C1 segment of cervical spinal cord (tissue), 14 donors: ENCODE results near the gene SCN4A.

Experiments used
- DNase-seq, 14 donors: peaks; one replicate each; lab custom pipeline; 2025; lab: John Stamatoyannopoulos, UW

The SCN4A gene

DNA sequence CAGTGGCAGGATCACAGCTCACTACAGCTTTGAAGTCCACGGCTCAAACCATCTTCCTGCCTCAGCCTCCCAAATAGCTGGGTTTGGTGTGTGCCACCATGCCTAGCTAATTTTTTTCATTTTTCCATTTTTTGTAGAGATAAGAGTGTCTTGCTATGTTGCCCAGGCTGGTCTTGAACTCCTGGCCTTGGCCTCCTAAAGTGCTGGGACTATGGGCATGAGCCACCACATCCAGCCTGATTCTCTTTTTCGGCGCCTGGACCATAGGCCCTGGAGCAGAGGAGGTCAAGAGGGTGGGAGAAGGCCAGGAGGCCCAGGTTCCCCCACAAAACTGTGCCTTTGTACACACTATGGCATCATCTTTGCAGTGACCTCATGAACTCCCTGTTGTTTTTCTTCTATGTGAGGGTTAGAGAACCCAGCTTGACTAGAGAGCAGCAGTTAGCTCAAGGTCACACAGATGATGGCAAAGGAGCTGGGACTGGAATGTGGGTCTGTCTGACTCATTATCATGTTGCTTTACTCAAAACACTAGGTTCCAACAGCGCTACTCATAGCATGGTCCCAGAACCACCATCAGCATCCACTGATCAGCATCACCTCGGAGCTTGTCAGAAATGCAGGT, 16.3 kb downstream of the SCN4A start:
- no peak for DNase-seq

DNA sequence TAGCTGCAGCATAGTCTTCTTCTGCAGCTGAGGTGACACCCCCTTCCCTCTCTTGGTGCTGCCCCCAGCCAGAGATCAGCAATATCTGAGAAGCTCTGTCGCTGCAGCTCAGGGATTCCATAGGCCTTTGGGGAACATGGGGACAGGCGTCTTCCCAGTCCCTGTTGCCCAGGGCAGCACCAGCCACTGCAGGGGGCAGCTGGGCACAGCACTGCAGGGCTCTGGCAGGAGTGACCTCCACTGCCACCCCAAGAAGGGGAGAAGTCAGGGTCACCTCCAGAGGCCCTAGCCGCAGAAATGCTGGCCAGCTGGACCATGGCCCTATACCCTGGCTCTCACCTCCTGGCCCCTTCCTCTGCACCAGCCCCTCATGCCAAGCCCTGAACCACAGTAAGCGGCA, 16.9 kb downstream of the SCN4A start:
- no peak for DNase-seq

DNA sequence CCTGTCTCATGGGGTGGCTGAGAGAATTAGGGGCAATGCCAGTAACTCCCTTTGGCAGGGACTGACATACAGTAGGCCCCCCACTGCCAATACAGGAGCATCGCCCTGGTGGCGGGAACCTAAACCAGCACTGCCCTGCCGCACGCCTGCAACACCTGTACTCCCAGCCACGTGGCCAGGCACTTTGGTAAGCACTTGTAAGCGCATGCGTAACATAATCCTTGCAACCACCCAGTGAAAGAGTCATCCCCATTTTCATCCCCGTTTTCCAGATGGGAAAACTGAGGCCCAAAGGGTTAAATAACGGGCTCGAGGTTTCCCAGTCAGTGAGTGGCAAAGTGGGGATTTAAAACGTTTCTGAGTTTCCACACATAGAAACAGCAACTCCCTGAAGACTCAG, 17.5 kb downstream of the SCN4A start:
- DNase-seq, result no peak

DNA sequence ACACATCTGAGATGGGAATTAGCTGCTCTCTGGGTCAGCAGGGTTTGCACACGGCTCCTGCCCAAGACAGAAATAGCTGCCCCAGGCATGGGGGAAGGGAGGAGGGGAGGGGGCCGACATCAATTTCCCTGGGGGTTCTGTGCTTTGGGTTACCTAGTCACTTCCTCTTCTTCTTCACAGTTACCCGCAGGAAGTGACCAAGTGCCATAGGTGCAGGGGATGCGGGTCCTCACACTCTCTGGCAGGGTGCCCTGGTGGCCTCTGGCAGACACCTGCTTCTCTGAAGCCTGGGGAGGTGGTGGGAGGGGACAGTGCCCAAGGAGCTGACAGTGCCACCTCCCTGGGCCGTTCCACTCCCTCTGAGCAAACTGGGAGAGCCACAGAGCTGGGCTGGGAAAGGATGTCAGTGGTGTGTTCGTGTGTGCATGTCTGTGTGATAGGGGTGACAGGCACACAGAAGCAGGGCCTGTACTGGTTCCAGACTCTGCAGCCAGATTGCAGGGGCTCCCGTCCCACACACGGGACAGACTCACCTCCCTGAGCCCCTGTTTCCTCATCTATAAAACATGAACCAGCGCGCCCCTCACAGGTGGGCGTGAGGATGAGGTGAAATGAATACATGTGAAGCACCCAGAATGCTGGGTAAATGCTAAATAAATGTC, 18.2 kb downstream of the SCN4A start:
- DNase-seq, result no peak

DNA sequence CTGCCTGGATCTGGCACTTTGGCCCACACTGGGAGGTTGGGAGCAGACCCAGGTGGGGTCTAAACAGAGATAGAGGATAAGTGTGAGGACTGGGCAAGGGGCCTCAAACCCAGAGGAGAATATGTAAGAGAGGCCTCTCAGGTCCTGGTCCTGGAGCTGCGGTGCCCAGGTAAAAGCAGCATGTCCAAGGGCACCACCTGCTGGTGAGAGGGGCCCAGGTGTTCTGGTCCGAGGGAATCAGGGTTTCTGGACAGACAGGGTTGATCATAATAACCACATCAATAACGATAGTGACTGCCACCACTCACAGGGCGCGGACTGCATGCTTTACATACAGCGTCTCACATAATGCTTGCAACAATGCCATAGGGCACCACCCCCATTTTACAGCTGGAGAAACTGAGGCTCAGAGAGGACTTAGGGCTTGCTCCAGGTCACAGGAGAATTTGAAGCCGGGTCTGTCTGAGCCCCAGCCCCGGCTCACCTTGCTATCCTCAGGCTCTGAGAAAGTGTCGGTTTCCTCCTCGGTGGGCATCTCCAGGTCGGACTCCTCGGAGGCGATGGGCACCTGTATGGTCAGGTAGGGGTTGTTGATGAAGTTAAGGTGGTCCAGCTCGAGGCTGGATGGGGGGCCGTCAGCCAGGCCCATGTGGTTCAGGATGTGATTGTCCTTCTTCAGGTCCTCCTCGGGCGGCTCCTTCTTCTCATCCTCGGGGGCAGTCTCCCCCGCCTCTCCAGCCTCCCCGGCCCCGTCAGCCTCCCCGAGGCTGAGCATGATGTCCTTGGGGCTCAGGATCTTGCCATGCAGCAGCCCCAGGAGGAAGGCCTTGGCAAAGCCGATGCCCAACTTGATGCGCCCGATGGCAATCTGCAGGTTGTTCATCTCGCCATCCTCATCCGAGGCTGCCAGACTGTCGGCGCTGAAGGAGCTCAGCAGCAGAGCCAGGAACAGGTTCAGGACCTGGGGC, 21.5 kb downstream of the SCN4A start:
- DNase-seq, result no peak

DNA sequence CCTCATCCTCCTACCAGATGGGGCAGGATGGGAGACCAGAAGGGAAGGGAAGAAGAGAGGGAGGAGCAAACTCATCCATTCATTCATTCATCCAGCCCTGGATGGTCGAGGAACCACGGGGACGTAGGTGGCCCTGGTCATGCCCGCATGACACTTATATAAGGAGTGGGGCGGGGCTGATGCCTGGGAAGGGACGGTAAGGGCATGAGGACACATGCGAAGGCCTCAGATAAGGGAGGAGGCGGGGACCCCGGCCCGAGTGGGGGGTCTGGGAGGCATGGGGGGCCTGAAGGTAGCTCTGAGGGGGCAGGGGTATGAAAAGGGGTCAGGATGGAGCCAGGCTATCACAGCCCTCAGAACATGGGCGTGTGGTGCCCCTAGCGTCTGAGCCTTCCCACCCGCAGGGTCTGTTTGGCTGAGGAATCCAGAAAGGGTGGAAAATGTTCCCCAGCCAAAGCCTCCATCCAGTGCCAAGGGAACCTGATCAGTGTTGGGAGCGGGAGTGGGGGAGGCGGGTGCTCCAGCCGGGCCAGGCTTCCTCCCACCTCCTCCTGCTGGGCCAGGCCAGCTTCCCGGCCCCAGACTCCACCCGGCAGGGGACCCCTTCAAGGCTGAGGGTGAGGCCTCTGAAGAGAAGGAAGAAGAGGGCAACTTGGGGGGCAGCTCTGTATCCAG, 23.0 kb downstream of the SCN4A start:
- DNase-seq, result no peak

DNA sequence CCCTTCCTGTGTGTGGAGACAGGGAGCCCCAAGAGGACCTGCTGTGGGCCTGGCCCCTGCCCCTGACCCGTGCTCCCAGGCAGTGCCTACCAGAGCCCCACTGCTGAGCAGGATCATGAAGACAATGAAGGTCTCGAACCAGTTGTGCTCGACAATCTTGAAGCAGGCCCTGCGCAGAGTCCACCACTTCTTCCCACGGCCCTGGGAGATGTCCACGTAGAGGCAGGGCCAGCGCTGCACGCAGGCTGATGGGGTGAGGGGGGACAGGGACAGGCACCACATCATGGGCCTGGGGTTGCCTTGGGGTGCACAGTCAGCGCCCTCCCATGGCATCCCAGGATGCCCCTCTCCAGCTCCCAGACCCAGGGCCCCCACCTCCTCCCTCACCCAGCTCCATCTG, 24.2 kb downstream of the SCN4A start:
- no peak for DNase-seq

DNA sequence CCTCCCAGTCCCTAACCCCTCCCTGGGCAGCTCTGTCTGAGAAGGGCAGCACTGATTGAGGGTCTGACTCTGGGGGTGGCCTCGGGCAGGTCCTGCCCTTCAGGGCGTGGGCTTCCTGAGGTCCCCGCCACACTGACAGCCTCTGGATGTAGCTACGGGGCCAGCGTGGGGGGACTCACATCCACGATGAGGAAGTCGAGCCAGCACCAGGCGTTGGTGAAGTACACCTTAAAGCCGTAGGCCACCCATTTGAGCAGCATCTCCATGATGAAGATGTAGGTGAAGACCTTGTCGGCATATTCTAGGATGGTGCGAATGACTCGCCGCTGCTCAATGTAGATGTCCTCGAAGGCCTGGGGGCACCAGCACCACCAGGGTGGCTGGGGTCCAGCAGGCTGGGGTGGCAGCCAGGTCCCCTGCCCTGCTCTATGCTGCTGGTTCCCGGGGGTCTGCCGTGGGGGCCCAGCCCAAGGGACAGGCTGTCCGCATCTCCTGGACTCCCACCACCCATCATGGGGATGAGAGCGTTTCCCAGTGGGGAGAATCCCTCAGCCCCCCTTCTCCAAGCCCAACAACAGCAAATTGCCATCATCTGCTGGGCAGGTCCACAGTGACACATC, 24.9 kb downstream of the SCN4A start:
- DNase-seq, result no peak

DNA sequence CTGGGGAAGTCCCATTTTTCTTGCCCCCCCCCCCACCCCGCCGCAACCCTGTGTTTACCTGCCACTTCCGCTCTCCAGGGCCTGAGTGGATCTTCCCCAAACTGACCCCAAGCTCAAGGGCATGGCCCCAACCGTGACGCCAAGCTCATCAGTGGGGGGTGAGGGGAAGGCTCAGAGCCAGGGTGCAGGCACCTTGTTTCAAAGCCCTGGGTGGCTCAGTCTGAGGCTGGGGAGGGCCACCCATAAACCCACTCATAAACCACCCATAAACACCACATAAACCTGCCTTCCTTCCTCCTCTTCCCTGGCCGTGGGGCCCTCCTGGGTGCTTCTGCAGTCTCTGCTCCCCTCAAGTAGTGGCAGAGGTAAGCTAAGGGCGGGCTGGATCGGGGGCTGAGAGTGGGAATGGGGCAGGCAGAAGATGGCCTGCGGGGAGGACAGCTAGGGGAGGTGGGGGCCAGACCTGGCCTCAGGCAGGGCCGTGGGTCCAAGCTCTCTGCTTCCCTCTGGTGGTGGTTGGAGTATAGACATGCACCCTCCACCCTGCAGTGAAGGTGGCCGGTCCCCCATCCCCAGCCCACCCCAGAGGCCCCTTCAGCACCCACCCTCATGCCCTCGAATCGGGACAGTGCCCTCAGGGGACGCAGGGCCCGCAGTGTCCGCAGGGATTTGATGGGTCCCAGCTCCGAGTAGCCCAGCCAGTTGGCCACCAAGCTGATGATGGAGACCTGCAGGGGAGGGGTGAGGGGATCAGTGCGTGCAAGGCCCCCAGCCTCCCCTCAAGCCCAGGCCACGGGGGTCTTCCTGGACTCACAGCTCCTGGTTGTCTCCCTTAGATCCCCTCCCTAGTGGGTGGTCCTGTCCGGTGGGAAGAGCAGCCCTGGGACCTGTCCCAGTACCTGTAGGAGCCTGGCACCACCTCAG, 26.0 kb downstream of the SCN4A start:
- DNase-seq, result peak in 2 of 14 donors; percentile 14 to 27

DNA sequence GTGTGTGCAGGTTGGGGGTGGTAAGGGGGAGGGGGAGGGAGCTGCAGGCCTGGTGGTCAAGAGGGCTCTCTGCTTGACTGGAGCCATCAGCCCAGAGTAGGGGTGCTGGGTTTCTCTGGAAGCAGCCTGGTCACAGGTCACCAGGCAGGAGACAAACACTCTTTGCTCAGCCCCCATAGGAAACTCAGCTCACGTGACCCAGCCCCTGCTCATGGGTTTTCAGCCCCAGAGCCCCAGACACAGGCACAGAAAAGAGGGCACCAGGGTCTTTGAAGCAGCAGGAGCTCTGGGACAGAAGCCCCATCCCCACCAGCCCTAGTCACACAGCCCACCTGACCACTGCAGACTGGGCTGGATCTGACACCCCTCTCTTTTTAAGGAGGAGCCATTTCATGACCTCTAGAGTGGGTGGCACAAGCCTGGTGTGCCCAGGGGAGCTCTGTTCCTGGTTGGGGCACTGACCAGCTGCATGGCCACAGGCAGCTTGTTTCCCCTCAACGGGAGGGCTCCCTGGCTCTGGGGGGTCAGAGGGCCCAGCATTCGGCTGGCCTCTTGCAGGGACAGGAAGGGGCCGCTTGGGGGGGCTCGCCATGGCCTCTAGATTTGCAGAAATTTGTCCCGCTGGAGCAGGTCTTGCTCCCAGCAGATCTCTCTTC, 26.8 kb downstream of the SCN4A start:
- no peak for DNase-seq

DNA sequence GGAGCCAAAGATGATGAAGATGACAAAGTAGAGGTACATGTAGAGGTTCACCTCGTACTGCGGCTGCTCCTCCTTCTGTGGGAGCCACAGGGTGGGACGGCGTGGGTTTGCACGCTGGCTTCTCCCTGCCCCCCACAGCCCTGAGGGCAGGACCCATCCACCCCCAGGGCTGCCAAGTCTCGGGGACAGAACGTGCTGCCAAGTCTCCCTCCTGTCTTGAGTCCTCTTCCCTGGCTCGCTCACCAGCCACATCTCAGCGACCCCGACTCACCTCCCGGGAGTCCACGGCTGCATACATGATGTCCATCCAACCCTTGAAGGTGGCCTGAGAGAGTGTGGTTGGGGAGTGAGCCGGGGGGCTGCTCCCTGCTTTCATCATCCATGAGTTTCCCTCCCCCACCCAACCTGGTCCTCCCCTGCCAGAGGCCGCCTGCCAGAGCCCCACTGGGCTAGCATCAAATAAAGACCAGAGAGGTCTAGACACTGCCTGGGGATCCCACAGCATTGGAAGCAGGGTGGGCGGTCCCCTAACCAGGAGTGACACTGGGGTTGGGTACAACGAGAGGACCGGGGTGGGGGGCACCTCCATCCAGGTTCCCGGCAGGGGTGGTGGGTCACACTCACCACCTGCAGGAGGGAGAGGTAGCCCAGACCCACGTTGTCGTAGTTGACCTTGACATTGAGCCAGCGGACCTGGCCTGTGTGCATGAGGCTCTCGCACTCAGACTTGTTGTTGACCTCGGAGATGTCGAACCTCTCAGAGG, 27.8 kb downstream of the SCN4A start:
- DNase-seq, result no peak

DNA sequence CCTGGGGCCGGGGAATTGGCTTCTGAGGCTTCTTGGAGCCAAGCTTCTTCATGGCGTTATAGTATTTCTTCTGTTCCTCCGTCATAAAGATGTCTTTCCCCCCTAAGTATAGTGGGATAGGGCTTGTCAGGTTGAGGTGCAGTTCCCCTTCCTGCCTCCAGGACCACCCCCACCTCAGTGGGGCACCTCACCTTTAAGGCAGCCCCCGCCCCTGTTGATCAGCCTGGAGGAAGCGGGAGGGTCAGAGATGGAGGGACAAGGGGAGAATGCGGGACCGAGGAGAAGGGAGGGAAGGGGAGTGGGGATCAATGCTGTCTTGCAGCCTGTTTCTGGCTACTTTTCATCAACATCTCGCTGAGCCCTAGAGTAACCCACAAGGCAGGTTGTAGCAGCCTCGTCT, 29.0 kb downstream of the SCN4A start:
- DNase-seq, result no peak

DNA sequence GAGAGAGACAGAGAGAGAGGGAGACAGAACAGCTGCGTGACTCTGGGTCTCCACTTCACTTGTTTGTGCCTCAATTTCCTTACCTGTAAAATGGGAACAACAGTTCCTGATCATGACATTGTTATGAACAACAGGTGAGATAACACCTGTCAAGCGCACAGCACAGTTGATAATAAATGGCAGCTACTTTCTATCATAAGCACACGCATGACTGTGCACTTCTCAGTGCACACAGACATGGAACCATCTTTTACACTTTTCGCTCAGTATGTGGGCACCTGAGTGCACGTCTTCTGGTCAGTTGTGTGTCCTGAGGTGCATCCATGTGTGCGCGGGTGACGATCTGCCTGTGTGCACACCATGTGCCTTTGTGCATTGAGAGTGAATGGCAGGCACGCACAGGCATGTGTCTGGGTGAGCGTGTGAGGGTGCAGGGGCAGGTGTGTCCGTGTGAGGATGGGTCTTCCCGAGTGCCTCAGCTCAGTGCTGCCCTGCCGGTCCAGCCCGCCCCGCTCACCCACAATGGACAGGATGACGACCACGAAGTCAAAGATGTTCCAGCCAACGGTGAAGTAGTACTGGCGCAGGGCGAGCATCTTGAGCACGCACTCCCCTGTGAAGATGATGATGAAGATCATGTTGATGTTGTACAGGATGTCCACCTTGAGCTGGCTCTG, 30.3 kb downstream of the SCN4A start:
- no peak for DNase-seq

DNA sequence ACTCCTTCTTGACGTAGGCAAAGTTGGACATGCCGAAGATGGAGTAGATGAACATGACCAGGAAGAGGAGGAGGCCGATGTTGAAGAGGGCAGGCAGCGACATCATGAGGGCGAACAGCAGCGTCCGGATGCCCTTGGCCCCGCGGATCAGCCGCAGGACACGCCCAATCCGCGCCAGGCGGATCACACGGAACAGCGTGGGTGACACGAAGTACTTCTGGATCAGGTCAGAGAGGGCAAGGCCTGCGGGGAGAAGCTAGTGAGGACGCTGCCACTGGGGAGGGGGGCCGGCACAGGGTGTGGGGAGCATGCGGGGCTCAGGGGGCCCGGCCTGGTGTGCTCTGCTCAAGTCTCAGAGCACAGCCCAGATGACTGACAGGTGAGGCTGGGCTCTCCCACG, 31.0 kb downstream of the SCN4A start:
- DNase-seq, result no peak

DNA sequence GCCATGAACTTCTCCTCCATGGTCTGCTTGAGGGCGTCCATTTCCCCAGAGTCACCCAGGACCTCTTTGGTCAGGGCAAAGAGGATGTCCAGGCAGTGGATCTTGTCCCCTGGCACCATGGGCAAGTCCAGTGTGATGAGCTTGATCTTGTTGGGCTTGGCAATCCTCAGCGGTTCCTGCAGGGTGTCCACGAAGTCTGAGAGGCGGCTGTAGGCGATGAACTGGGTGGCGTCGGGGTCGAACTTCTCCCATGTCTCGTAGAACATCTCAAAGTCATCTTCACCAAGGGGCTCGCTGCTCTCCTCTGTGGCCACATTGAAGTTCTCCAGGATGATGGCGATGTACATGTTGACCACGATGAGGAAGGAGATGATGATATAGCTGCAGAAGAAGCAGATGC, 31.6 kb downstream of the SCN4A start:
- DNase-seq, result no peak

DNA sequence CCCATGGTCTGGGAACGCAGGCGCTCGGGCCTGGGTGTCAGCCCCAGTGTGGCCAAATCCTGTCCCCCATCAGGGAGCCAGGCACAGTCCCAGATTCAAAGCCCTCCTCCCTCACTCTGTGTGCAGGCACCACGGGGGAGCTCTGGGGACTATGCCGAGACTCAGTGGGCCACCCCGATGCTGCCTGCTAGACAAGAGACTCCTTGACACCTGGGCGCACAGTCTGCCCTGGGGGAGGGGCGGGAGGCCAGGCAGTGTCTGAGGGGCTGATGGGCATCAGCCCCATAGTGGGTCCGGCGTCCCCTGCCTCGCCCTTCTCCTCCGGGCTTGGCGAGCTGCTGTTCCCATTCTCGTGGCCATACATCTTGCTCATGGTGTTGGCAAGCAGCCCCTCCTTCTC, 32.1 kb downstream of the SCN4A start:
- DNase-seq, result no peak

DNA sequence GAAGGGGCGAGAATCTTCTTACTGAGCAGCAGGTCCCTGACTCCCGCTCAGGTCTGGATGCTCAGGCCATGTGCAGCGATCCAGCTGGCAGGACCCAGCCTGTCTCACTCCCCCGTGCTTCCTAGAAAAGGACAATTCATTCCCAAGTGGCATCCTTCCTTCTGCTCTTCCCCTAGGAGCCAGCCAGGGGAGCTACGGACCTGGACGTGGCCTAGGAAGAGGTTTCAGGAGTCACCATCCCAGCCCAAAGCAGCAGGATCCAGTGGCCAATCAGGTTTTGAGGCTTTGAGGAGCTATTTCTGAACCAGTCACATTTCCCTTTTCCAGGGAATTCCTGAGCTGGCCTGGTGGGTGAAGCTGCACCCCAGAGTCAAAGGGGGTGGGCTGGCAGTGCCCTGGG, 32.8 kb downstream of the SCN4A start:
- no peak for DNase-seq

DNA sequence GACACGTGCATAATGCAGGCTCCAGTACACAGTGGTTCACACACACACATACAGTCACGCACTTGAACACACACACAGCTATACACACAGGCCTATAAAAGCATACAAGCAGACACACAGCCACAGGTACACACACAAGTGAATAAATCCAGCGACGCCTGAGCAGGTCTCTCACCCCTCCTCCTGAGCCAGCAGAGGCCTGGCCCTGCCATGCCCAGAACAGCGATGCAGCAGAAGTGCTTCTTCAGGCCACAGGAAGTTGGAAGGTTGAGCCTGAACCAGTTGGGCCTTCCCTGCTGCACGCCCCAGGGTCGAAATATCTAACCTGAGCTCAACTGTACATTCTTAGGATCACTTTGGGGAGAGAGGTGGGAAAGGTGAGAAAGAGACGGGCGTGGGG, 33.3 kb downstream of the SCN4A start:
- DNase-seq, result no peak

DNA sequence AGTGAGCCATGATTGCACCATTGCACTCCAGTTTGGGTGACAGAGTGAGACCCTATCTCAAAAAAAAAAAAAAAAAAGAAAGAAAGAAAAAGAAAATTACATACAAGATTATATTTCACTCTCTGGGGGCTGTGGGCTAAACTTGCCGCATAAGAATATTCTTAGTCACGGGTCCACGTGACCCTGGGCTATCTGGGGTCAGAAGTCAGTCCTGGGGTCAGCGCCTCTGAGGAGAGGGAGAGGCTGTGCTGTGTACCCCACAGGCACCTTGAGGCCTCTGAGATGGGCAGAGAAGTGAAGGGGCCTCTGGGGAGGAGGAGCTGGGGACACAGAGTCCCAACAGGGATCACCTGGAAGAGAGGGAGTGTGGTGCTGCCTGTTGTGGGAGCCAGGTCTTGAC, 34.8 kb downstream of the SCN4A start:
- DNase-seq, result no peak
